HepG2 (cell line): ENCODE data around the gene HID1. TPM values are rescaled to one million over a fixed set of nuclear protein-coding genes. Genes with fewer than 3 reads are reported as not detected.

ENCODE experiments used
- DNMT3B ChIP-seq: conservative IDR thresholded peaks from 2 replicates; pipeline ENCODE4 v1.6.1; 2016; ENCODE audit warnings: missing biosample characterization, control low read depth
- KDM3A ChIP-seq: IDR thresholded peaks from 2 replicates; pipeline ENCODE4 v1.6.1; 2018; ENCODE audit warnings: low read depth, missing compliant biosample characterization
- MBD4 ChIP-seq: IDR thresholded peaks from 2 replicates; pipeline ENCODE4 v1.6.1; 2012; ENCODE audit warnings: low read length, inconsistent platforms, borderline replicate concordance
- MYNN ChIP-seq: sonication (generic); formaldehyde crosslinking; IDR thresholded peaks from 2 replicates; pipeline ENCODE4 v1.4.0; 2020; ENCODE audit warnings: mild to moderate bottlenecking, low read depth, missing genetic modification reagents
- NFRKB ChIP-seq: fragments of 450-650 bp; IDR thresholded peaks from 2 replicates; pipeline ENCODE4 v1.6.1; 2017
- PHF5A ChIP-seq: IDR thresholded peaks from one replicate; pipeline ENCODE4 v1.6.1; 2018; ENCODE audit warnings: low read depth, missing genetic modification reagents; ENCODE audit not compliant: unreplicated experiment
- SSRP1 ChIP-seq: IDR thresholded peaks from 2 replicates; pipeline ENCODE4 v1.6.1; 2016; ENCODE audit warnings: control low read depth
- STAG1 ChIP-seq: sonication (generic); formaldehyde crosslinking; IDR thresholded peaks from 2 replicates; pipeline ENCODE4 v1.4.0; 2020; ENCODE audit warnings: missing genetic modification reagents
- ZFP82 ChIP-seq: sonication (generic); formaldehyde crosslinking; IDR thresholded peaks from 2 replicates; pipeline ENCODE4 v1.5.1; 2020; ENCODE audit warnings: mild to moderate bottlenecking, missing genetic modification reagents, borderline replicate concordance
- ZMYM2 ChIP-seq: sonication (generic); formaldehyde crosslinking; IDR thresholded peaks from 2 replicates; pipeline ENCODE4 v1.8.0; 2022; ENCODE audit warnings: mild to moderate bottlenecking, missing genetic modification reagents
- ZNF564 ChIP-seq: sonication (generic); formaldehyde crosslinking; IDR thresholded peaks from 2 replicates; pipeline ENCODE4 v1.8.1; 2023; ENCODE audit warnings: mild to moderate bottlenecking, missing genetic modification reagents
- polyA plus RNA-seq, 8 experiments: library from polyadenylated mRNA; depleted of rRNA in 3 of 8; stranded (reverse) in 7 of 8; unstranded in 1 of 8; fragments of >200 nt; fragmentation: Illumina TruSeq in 4 of 8; extraction: Trizol in 4 of 8; gene quantifications; 2 replicates each; pipeline versions ENCODE4 v1.2.1 to v1.2.3, GENCODE V29; 2011 to 2016; ENCODE audit warnings: low read depth in 4 of 8, missing spikeins in 1 of 8, mixed read lengths in 1 of 8; ENCODE audit not compliant: insufficient read depth in 1 of 8
- total RNA-seq, 5 experiments: library from RNA; depleted of rRNA; stranded (reverse); fragments of >200 nt; fragmentation: Illumina TruSeq; extraction: Trizol; gene quantifications; 2 replicates each; pipeline ENCODE4 v1.2.3, GENCODE V29; 2016; ENCODE audit warnings: low read depth in 1 of 5
- TF ChIP-seq, protein P1 (sequence below): sonication (generic); formaldehyde crosslinking; IDR thresholded peaks from 2 replicates; pipeline ENCODE4 v1.9.0; 2022; ENCODE audit warnings: low read depth, missing genetic modification reagents
- TF ChIP-seq, protein P2 (sequence below): sonication (generic); formaldehyde crosslinking; IDR thresholded peaks from 2 replicates; pipeline ENCODE4 v1.8.1; 2023; ENCODE audit warnings: mild to moderate bottlenecking, inconsistent platforms, moderate library complexity, missing genetic modification reagents, borderline replicate concordance
- TF ChIP-seq, protein P3 (sequence below): IDR thresholded peaks from 2 replicates; pipeline ENCODE4 v1.6.1; 2016; ENCODE audit warnings: missing compliant biosample characterization, missing genetic modification reagents, borderline replicate concordance
- TF ChIP-seq, protein P4 (sequence below): sonication (generic); formaldehyde crosslinking; IDR thresholded peaks from 2 replicates; pipeline ENCODE4 v1.4.0; 2020; ENCODE audit warnings: mild to moderate bottlenecking, missing genetic modification reagents
- TF ChIP-seq, protein P5 (sequence below): sonication (generic); formaldehyde crosslinking; IDR thresholded peaks from 2 replicates; pipeline ENCODE4 v1.5.1; 2020; ENCODE audit warnings: mild to moderate bottlenecking, missing genetic modification reagents, borderline replicate concordance
- TF ChIP-seq, protein P6 (sequence below): sonication (generic); formaldehyde crosslinking; IDR thresholded peaks from 2 replicates; pipeline ENCODE4 v1.8.0; 2022; ENCODE audit warnings: missing genetic modification reagents, mild to moderate bottlenecking, inconsistent platforms, borderline replicate concordance
- TF ChIP-seq, protein P7 (sequence below): sonication (generic); formaldehyde crosslinking; IDR thresholded peaks from 2 replicates; pipeline ENCODE4 v1.9.0; 2021; ENCODE audit warnings: missing genetic modification reagents, borderline replicate concordance

Gene HID1
- total and polyA plus RNA-seq, 2 of the 13 experiments (the other 11 are each of a cell fraction or from before 2014, with no cell fraction given) = 2.1 to 10.6 TPM

DNA sequence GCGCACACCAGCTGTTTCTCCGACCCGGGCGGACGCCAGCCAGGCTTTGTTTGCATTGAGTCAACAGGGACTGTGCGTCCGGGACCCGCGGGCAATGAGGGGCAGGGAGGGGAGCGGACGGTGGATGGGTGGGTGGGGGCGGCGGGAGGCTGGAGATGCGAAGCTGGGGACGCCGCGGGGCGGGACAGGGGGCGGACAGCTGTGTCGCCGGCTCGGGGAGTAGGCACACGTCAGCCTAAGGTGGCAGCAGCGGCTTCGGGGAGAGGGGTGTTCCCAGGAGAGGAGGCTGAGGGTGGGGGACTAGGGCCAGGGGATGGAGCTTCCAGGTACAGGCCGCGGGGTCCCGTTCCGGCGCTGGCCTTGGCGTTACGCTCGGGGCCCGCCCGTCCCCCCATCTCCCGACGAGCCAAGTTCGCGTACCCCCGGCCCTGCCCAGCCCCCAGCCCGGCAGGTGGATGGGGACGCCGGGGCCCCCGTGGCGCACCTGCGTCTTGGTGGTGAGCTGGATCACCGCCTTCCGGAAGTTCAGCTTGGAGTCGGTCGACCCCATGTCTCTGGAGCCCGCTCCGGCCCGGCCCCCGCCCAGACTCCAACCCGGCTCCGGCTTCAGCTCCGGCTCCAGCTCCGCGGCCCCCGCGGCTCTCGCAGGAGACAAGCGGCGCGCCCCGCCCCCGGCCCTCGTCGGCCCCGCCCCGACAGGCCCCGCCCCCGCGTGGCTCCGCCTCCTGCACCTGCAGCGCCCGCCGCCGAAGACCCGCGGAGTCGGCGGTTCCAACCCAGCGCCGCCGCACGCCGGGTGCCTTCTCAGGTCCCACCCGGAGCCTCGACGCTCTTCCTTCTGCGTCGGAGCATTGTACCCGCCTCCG is at the start of gene HID1 (continued):
- TF ChIP-seq, protein P1, sequence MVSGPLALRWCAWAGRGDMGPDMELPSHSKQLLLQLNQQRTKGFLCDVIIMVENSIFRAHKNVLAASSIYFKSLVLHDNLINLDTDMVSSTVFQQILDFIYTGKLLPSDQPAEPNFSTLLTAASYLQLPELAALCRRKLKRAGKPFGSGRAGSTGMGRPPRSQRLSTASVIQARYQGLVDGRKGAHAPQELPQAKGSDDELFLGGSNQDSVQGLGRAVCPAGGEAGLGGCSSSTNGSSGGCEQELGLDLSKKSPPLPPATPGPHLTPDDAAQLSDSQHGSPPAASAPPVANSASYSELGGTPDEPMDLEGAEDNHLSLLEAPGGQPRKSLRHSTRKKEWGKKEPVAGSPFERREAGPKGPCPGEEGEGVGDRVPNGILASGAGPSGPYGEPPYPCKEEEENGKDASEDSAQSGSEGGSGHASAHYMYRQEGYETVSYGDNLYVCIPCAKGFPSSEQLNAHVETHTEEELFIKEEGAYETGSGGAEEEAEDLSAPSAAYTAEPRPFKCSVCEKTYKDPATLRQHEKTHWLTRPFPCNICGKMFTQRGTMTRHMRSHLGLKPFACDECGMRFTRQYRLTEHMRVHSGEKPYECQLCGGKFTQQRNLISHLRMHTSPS (CRISPR knock-in tag) = no peak; the same call in none of the 2 replicates
- TF ChIP-seq KDM3A (CRISPR knock-in tag) = no peak
- no peak for TF ChIP-seq SSRP1
- TF ChIP-seq, protein P2, sequence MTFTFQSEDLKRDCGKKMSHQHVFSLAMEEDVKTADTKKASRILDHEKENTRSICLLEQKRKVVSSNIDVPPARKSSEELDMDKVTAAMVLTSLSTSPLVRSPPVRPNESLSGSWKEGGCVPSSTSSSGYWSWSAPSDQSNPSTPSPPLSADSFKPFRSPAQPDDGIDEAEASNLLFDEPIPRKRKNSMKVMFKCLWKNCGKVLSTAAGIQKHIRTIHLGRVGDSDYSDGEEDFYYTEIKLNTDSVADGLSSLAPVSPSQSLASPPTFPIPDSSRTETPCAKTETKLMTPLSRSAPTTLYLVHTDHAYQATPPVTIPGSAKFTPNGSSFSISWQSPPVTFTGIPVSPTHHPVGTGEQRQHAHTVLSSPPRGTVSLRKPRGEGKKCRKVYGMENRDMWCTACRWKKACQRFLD = no peak
- TF ChIP-seq, protein P3, sequence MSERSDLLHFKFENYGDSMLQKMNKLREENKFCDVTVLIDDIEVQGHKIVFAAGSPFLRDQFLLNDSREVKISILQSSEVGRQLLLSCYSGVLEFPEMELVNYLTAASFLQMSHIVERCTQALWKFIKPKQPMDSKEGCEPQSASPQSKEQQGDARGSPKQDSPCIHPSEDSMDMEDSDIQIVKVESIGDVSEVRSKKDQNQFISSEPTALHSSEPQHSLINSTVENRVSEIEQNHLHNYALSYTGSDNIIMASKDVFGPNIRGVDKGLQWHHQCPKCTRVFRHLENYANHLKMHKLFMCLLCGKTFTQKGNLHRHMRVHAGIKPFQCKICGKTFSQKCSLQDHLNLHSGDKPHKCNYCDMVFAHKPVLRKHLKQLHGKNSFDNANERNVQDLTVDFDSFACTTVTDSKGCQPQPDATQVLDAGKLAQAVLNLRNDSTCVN (CRISPR knock-in tag) = no peak
- no peak for TF ChIP-seq MYNN (CRISPR knock-in tag)
- TF ChIP-seq ZFP82 (CRISPR knock-in tag) = no peak
- no peak for TF ChIP-seq PHF5A (CRISPR knock-in tag)
- TF ChIP-seq, protein P4, sequence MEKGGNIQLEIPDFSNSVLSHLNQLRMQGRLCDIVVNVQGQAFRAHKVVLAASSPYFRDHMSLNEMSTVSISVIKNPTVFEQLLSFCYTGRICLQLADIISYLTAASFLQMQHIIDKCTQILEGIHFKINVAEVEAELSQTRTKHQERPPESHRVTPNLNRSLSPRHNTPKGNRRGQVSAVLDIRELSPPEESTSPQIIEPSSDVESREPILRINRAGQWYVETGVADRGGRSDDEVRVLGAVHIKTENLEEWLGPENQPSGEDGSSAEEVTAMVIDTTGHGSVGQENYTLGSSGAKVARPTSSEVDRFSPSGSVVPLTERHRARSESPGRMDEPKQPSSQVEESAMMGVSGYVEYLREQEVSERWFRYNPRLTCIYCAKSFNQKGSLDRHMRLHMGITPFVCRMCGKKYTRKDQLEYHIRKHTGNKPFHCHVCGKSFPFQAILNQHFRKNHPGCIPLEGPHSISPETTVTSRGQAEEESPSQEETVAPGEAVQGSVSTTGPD (CRISPR knock-in tag) = no peak
- TF ChIP-seq NFRKB = no peak
- TF ChIP-seq, protein P5, sequence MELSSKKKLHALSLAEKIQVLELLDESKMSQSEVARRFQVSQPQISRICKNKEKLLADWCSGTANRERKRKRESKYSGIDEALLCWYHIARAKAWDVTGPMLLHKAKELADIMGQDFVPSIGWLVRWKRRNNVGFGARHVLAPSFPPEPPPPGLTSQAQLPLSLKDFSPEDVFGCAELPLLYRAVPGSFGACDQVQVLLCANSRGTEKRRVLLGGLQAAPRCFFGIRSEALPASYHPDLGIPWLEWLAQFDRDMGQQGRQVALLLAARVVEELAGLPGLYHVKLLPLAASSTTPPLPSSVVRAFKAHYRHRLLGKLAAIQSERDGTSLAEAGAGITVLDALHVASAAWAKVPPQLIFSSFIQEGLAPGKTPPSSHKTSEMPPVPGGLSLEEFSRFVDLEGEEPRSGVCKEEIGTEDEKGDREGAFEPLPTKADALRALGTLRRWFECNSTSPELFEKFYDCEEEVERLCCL (CRISPR knock-in tag) = no peak
- TF ChIP-seq ZNF564 (CRISPR knock-in tag) = no peak
- TF ChIP-seq MBD4 = no peak
- no peak for TF ChIP-seq DNMT3B (CRISPR knock-in tag)
- no peak for TF ChIP-seq STAG1
- TF ChIP-seq, protein P6, sequence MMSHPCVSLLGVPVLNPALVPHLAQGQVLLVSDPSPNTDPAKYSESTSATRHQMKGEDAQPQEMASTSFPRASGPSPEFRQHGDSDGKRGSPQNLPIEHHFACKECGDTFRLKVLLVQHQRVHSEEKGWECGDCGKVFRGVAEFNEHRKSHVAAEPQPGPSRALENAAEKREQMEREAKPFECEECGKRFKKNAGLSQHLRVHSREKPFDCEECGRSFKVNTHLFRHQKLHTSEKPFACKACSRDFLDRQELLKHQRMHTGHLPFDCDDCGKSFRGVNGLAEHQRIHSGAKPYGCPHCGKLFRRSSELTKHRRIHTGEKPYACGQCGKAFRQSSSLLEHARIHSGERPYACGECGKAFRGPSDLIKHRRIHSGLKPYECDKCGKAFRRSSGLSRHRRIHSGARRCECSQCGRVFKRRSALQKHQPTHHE (CRISPR knock-in tag) = no peak
- TF ChIP-seq, protein P7, sequence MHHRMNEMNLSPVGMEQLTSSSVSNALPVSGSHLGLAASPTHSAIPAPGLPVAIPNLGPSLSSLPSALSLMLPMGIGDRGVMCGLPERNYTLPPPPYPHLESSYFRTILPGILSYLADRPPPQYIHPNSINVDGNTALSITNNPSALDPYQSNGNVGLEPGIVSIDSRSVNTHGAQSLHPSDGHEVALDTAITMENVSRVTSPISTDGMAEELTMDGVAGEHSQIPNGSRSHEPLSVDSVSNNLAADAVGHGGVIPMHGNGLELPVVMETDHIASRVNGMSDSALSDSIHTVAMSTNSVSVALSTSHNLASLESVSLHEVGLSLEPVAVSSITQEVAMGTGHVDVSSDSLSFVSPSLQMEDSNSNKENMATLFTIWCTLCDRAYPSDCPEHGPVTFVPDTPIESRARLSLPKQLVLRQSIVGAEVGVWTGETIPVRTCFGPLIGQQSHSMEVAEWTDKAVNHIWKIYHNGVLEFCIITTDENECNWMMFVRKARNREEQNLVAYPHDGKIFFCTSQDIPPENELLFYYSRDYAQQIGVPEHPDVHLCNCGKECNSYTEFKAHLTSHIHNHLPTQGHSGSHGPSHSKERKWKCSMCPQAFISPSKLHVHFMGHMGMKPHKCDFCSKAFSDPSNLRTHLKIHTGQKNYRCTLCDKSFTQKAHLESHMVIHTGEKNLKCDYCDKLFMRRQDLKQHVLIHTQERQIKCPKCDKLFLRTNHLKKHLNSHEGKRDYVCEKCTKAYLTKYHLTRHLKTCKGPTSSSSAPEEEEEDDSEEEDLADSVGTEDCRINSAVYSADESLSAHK (CRISPR knock-in tag) = no peak
- TF ChIP-seq ZMYM2 (CRISPR knock-in tag) = 0 out of 2 replicates have a peak, but pooled peaks have one; percentile 10
